GM21723 (cell line): ENCODE results near the gene GPAM.
A peak's percentile ranks its signal among the peaks of the same experiment; 100 is the strongest.
"Not testable (repeated sequence)": the region's sequence is repeated elsewhere in the genome, so short reads cannot be mapped to it uniquely, and the experiment has no call there.

Source experiments
- ATAC-seq: cut with Tn5 transposase; IDR thresholded peaks from one replicate; pipeline ENCODE4 v1.9.1; 2021; ENCODE audit warnings: mild to moderate bottlenecking, moderate library complexity; ENCODE audit not compliant: unreplicated experiment

GPAM gene

GRCh38 chr10:112137154-112137987 is 46.2 kb downstream of the GPAM start:
- ATAC-seq: peak; percentile 64

GRCh38 chr10:112136486-112137153 is 46.9 kb downstream of the GPAM start:
- ATAC-seq: no peak

- no peak for ATAC-seq
Measured at GRCh38 chr10:112135604-112136003, 48.0 kb downstream of the GPAM start.

GRCh38 chr10:112132435-112132834 is 51.1 kb downstream of the GPAM start:
- ATAC-seq: no peak

- ATAC-seq: no peak
Measured at GRCh38 chr10:112131996-112132395, 51.6 kb downstream of the GPAM start.

GRCh38 chr10:112131346-112131745 is 52.2 kb downstream of the GPAM start:
- no peak for ATAC-seq

- no peak for ATAC-seq
Measured at GRCh38 chr10:112126901-112127300, 56.7 kb downstream of the GPAM start.

GRCh38 chr10:112126172-112126571 is 57.4 kb downstream of the GPAM start:
- ATAC-seq: no peak

GRCh38 chr10:112124866-112125265 is 58.7 kb downstream of the GPAM start:
- no peak for ATAC-seq

GRCh38 chr10:112122827-112123226 is 60.7 kb downstream of the GPAM start:
- ATAC-seq: no peak

- no peak for ATAC-seq
Measured at GRCh38 chr10:112120491-112120890, 63.1 kb downstream of the GPAM start.

- peak; percentile 89 for ATAC-seq
Measured at GRCh38 chr10:112115781-112116385, 67.7 kb downstream of the GPAM start.

- ATAC-seq: not testable (repeated sequence)
Measured at GRCh38 chr10:112109779-112110178, 73.8 kb downstream of the GPAM start.
